Activated B cell treated with CpG ODN at 0.5 μM for 24 hours (primary cell): Measurements from ENCODE around the gene PDZD7. TPM values are rescaled to one million over a fixed set of nuclear protein-coding genes. Genes with fewer than 3 reads are reported as not detected.
A peak's percentile ranks its signal among the peaks of the same experiment; 100 is the strongest.

Source experiments
- ATAC-seq: fragments of 200-7000 bp; cut with Tn5 transposase; one replicate; pipeline ENCODE4 v1.10.0; 2021; ENCODE audit warnings: low read depth, mild to moderate bottlenecking, moderate library complexity
- CTCF ChIA-PET: fragments of 350-600 bp; sonication (Branson Sonifier 250); formaldehyde crosslinking; loops from one replicate; lab custom pipeline; 2021; ENCODE audit warnings: antibody characterized with exemption; lab: Charles Lee
- POLR2A ChIA-PET: fragments of 350-600 bp; sonication (Branson Sonifier 250); formaldehyde crosslinking; loops from one replicate; lab custom pipeline; 2021; ENCODE audit warnings: antibody characterized with exemption; lab: Charles Lee
- DNase-seq: peaks from one replicate; pipeline ENCODE4 v3.0.0; 2022
- H3K27ac Mint-ChIP-seq: one replicate; pipeline ENCODE4 v1.8.0; 2020; ENCODE audit warnings: mixed read lengths
- H3K27me3 Mint-ChIP-seq: one replicate; pipeline ENCODE4 v1.8.0; 2021; ENCODE audit warnings: mixed read lengths
- H3K36me3 Mint-ChIP-seq: one replicate; pipeline ENCODE4 v1.8.0; 2021; ENCODE audit warnings: low read depth, mixed read lengths
- H3K4me1 Mint-ChIP-seq: one replicate; pipeline ENCODE4 v1.8.0; 2021; ENCODE audit warnings: mixed read lengths
- H3K4me3 Mint-ChIP-seq: one replicate; pipeline ENCODE4 v1.8.0; 2020; ENCODE audit warnings: mild to moderate bottlenecking, mixed read lengths
- H3K9me3 Mint-ChIP-seq: one replicate; pipeline ENCODE4 v1.8.0; 2020; ENCODE audit warnings: mixed read lengths
- intact Hi-C: fragments of 100-400 bp; cut with micrococcal nuclease; formaldehyde crosslinking; loops from one replicate; pipeline ENCODE4 v1.15.1; 2024
- total RNA-seq: library from RNA; stranded (reverse); gene quantifications from 2 replicates; pipeline ENCODE4 v1.2.3, GENCODE V29; 2022
- TF ChIP-seq, protein P1 (sequence below): fragments of 200-600 bp; IDR thresholded peaks from one replicate; pipeline ENCODE4 v1.8.0; 2022; ENCODE audit warnings: antibody characterized with exemption, mild to moderate bottlenecking

Gene PDZD7
- total RNA-seq, 1 donor from 2014 or later, result 0.11 TPM

DNA sequence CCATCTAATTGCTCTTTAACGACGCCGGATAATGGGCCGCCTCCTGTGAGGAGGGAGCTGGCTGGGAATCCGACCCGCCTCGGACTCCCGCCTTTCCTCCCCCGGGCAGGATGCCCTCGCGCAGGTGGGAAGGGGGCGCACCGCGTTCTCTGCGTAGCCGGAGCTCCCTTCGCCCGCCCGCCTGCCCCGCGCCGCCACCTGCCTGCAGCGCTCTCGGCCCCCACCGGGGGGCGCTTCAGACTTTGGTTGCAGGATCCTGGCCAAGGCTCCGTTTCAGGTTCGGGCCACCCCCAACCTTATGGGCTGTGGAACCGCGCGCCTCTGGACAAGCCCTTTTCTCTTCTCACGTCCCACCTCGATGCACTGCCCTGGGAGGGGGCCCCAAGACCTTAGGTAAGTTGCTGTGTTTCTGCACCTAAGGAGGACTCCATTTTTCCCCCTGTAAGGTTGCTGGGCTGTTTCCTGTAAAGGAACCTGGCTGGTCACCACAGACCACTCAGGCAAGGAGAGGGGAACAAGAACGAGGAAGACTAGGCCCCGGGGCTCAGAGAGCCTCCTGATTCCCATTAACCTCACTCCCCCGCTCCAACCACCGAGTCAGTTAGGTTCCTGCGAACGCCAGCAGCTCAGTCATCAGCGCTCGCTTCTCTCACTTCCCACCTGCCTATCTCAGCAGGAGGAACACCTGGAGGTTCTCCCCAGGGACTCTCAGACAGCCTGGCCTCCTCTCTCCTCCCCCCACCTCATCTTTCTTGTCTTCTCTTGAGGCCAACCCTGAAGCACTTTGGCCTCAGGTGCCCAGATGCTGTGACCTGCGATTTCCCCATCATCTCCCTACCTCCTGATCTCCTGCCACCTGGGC, 19.5 kb upstream of the PDZD7 start:
- peak; percentile 93 for ATAC-seq
- no peaks in the 10 kb centered on the region for H3K9me3 Mint-ChIP-seq

DNA sequence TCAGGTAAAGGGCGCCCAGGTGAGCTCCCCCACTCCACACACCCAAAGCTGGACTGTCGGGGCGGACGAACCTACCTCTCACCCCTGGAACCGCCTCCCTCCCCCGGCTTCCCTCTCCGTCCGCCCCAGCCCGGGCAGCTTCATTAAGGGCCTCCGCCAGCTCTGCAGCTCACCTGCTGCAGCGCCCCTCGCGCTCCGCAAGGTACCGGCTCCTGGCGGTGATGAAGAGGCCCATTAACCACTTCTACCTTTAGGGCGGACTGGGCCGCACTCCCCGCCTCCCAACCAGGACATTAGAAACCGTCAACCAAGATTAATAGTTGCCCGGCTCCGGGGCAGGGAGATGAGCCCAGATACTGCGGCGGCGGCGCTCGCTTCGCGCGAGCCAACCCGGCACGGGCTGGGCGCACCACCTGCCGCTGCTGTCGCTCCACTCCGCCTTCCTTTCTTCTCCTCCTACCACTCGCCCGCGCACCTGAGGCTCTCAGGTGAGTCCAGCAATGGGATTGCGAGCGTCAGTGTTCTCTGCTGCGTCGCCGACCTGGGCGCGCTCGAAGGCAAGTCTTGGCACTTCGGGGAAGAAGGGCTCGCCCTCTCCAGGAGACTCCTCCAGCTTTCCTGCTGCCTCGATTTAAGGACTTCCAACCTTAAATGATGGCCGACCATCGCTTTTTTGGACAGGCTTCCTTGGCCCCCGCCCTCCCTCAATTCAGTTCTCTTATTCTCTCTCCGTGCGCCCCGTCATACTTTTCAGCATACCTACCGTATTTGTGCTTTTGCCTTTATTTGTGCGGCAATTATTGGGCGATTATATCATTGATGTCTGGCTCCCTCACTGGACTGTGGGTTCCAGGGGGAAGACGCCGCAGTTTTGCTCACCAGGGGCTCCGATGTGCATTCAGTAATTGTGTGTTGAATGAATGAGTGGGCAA, 17.3 kb upstream of the PDZD7 start:
- ATAC-seq (no peak), DNase-seq (no peak)
- intact Hi-C loops, result no loop called here
- Mint-ChIP-seq H3K27me3 (peaks cover 40% of the 10 kb centered on the region), H3K4me3 (no peak overlapping the region), H3K9me3 (no peaks in the 10 kb centered on the region), H3K4me1 (peaks cover 17% of the 10 kb centered on the region), H3K36me3 (no peaks in the 10 kb centered on the region), H3K27ac (peak overlapping the region; percentile 16)
- TF ChIP-seq, protein P1, sequence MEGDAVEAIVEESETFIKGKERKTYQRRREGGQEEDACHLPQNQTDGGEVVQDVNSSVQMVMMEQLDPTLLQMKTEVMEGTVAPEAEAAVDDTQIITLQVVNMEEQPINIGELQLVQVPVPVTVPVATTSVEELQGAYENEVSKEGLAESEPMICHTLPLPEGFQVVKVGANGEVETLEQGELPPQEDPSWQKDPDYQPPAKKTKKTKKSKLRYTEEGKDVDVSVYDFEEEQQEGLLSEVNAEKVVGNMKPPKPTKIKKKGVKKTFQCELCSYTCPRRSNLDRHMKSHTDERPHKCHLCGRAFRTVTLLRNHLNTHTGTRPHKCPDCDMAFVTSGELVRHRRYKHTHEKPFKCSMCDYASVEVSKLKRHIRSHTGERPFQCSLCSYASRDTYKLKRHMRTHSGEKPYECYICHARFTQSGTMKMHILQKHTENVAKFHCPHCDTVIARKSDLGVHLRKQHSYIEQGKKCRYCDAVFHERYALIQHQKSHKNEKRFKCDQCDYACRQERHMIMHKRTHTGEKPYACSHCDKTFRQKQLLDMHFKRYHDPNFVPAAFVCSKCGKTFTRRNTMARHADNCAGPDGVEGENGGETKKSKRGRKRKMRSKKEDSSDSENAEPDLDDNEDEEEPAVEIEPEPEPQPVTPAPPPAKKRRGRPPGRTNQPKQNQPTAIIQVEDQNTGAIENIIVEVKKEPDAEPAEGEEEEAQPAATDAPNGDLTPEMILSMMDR, result no peak
- POLR2A ChIA-PET, result no interaction called here
- CTCF ChIA-PET, result no interaction called here

More for the DNA sequence above, 19.5 kb upstream of the PDZD7 start:
- Mint-ChIP-seq H3K27me3 (peaks cover 38% of the 10 kb centered on the region), H3K36me3 (no peaks in the 10 kb centered on the region), H3K4me3 (peak overlapping the region; percentile 24), H3K27ac (no peak overlapping the region), H3K4me1 (peaks cover 15% of the 10 kb centered on the region)
- CTCF ChIA-PET, result interaction anchor here (1.1 to 4.8 kb wide), 11 partner anchors 9 to 99 kb away, joined by 3 to 51 read pairs (median 5); partner anchors contain the start of gene KAZALD1
- TF ChIP-seq, protein P1, result peak; percentile 59
- intact Hi-C loops, result loop anchor here (1.0 kb wide), 3 partner anchors 8 to 17 kb away; no protein-coding TSS in a partner anchor
- POLR2A ChIA-PET, result interaction anchor here (0.6 to 1.6 kb wide), 5 partner anchors 8 to 16 kb away, joined by 3 to 12 read pairs (median 5); partner anchors contain the start of gene KAZALD1
- DNase-seq, result peak; percentile 78

DNA sequence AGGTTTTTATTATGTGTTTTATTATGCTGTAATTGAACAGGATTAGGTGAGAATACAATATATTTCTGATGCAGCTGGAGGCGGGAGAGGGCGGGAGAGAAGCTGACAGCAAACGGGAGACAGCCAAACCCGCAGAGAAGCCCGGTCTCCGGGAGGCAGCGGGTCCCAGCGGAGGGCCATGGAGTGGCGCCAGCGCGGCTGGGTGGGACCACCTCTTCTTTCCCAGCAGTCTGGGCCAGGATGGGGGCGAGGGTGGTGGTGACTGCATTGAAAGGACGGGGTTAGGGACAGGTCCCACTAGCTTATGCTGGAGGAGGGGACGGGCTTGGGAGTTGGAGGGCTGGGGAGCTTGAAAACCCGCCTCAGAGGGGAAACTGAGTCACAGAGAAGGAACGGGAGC, 16.3 kb upstream of the PDZD7 start:
- ChIA-PET POLR2A (no interaction called here), CTCF (interaction anchor here (0.8 to 2.2 kb wide), 2 partner anchors 10 to 19 kb away, joined by 4 to 7 read pairs; no protein-coding TSS in a partner anchor)
- peaks cover 40% of the 10 kb centered on the region for H3K27me3 Mint-ChIP-seq
- no peak overlapping the region for H3K27ac Mint-ChIP-seq
- H3K9me3 Mint-ChIP-seq, result no peaks in the 10 kb centered on the region
- H3K4me1 Mint-ChIP-seq, result peaks cover 24% of the 10 kb centered on the region
- TF ChIP-seq, protein P1, result no peak
- no peak overlapping the region for H3K4me3 Mint-ChIP-seq
- ATAC-seq (no peak), DNase-seq (no peak)
- H3K36me3 Mint-ChIP-seq, result peaks cover 5% of the 10 kb centered on the region
- intact Hi-C loops, result no loop called here

DNA sequence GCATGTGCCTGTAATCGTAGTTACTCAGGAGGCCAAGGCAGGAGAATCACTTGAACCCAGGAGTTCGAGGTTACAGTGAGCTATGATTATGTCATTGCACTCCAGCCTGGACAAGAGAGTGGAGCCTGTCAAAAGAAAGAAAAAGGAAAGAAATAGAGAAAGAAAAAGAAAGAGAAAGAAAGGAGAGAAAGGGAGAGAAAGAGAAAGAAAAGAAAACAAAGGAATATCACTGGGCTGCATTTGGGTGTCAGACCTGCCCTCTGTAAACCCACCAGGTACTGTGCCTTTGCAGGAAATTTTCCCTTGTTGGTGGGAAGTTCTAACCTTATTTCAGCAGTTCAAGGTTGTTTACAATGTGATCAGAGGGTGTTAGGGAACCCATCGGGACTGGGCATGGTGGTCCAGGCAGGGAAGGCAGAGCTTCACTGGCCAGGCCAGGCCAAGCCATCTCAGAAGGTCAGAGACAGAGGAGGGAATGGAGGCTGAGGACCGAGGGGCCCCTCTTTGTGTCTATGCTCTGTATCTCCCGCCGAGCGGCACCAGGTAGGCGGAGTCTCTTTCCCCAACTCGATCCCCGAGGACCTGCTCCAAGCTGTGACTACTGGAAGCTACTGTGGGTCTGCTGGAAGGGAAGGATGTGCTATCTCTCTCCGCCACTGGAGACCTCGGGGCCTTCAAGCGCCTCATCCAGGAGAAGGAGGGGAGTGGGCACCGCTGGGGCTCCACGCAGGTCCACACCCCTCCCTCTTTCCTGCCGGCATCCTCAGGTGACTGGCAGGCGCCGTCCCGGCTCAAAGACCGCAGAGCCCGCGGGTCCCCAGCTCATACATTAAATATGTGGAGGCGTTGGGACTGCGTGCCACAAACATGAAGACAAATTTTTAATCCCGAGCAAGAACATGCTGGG, 15.7 kb upstream of the PDZD7 start:
- peaks cover 5% of the 10 kb centered on the region for H3K36me3 Mint-ChIP-seq
- H3K4me1 Mint-ChIP-seq, result peaks cover 25% of the 10 kb centered on the region
- DNase-seq (no peak), ATAC-seq (no peak)
- intact Hi-C loops, result no loop called here
- TF ChIP-seq, protein P1, result no peak
- no peaks in the 10 kb centered on the region for H3K9me3 Mint-ChIP-seq
- POLR2A ChIA-PET, result interaction anchor here (0.7 kb wide), 1 partner anchor 301 kb away, joined by 7 read pairs; no protein-coding TSS in a partner anchor
- no peak overlapping the region for H3K4me3 Mint-ChIP-seq
- CTCF ChIA-PET, result interaction anchor here (0.8 to 2.2 kb wide), 3 partner anchors 11 to 22 kb away, joined by 3 to 7 read pairs (median 4); no protein-coding TSS in a partner anchor
- H3K27me3 Mint-ChIP-seq, result peaks cover 40% of the 10 kb centered on the region
- no peak overlapping the region for H3K27ac Mint-ChIP-seq
